Epidermal melanocyte (primary cell): ENCODE results near the gene ENPP3.

Source experiments
- DNase-seq: peaks from one replicate; pipeline ENCODE4 v3.0.0; 2011; ENCODE audit warnings: low spot score; ENCODE audit not compliant: insufficient read length

ENPP3 gene

GRCh38 chr6:131636880-131637792, at the start of gene ENPP3:
TSS of gene ENPP3 (plus strand) at chr6:131637302. CDS start at chr6:131637385, 83 bp downstream.
- no peak for DNase-seq

DNA sequence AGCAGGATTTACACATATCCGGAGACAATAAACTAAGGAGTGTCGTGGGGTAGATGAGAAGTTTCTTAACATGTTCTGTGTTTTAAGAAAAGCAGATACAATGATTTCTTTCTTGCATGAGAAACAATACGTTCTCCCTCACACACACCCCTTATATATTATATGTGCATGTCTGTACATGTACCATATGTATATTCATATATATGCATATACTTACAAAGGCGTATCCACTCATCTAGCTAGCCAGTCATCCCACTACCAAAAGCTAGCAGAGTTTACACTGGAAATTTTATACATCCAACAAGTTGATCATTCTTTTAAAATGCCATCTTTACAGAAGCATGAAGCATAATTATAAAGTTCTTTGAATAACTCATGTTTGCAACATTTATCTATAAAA, 49.2 kb upstream of the ENPP3 start:
- no peak for DNase-seq

GRCh38 chr6:131588643-131589042, 48.5 kb upstream of the ENPP3 start:
- no peak for DNase-seq

DNA sequence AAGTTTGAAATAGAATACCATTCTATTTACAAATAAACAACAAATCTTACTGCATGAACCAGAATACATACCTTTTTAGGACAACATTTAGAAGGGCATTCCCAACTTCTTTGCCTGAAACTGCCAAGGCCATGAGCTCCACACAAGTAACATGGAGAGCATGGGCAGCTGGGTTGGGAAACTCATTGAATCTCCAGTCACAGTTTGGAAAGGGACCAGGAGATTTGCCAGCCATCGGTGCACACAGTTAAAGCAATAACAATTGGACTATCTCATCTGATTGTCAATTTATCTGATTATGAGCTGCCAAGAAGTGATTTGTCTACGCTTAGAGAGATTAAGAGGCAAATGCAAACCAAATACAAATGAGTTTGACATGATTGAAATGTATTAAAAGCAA, 44.2 kb upstream of the ENPP3 start:
- no peak for DNase-seq

GRCh38 chr6:131594074-131594473, 43.0 kb upstream of the ENPP3 start:
- no peak for DNase-seq

DNA sequence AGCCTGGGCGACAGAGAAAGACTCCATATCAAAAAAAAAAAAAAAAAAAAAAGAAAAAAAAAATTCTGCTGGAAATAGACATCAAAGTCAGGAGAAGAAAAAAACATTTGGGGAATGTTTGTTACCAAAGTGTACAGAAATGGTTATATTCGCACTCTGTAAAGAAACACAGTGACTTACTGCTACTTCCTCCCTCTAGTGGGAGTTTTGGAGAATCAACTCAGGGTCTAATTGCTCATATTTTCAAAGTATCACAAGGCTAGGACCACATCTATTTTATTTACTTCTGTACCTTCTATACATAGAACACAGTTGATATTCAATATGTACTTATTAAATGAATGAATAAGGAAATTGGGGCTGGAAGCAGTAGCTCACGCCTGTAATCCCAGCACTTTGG, 39.7 kb upstream of the ENPP3 start:
- DNase-seq: no peak

- no peak for DNase-seq
Observed at GRCh38 chr6:131600716-131601115, 36.4 kb upstream of the ENPP3 start.

DNA sequence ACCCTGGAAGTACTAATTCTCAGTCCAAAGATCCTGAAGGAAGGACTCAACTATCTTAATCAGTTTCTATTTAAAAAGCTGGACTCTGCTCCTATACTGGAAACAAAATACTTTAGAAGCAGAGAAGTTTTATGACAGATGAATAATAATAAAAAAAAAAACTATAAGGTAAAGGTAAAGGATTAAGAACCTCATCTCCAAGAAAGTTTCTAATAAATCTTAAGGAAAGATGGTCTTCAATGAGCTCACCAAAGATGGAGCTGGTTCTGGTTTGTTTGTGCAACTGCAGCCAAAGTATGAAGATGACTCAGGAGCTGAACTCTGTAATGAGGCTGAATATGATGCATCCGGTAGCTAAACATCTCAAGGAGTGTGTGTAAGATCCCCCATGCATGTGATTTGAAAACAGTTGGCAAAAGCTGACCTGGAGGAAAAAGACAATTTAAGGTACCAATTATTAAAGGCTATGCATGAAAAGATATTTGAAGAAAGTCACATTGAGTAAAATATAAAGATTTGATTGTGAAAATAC, 34.3 kb upstream of the ENPP3 start:
- no peak for DNase-seq

DNA sequence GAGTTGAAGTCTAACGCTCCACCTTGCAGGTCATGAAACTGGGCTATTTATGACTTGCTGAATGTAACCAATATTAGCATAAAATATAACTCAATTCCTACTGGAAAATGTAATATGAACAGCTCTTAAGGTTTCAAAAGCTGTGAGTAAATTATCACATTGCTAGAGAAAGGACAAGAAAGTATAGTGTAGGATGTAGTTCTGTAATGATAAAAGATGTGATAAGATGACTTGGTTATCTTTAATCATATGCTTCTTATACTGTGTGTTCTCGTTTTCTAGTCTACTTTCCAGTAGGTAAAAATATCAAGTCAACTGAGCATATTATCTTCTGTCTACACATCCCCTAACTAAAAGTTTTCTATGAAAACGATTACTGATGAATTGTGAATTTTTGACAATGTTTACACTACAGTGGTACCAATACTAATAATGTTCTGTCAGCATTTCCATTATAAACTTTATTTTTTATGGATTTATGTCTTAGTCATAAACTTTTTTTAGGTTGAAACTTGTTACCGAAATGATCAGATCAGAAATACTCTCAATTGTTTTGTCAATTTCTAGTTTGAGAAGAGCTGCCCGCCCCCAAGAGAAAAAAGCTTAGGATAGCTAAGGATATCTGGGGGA, 23.7 kb upstream of the ENPP3 start:
- DNase-seq: no peak

GRCh38 chr6:131615275-131615674, 21.8 kb upstream of the ENPP3 start:
- no peak for DNase-seq

DNA sequence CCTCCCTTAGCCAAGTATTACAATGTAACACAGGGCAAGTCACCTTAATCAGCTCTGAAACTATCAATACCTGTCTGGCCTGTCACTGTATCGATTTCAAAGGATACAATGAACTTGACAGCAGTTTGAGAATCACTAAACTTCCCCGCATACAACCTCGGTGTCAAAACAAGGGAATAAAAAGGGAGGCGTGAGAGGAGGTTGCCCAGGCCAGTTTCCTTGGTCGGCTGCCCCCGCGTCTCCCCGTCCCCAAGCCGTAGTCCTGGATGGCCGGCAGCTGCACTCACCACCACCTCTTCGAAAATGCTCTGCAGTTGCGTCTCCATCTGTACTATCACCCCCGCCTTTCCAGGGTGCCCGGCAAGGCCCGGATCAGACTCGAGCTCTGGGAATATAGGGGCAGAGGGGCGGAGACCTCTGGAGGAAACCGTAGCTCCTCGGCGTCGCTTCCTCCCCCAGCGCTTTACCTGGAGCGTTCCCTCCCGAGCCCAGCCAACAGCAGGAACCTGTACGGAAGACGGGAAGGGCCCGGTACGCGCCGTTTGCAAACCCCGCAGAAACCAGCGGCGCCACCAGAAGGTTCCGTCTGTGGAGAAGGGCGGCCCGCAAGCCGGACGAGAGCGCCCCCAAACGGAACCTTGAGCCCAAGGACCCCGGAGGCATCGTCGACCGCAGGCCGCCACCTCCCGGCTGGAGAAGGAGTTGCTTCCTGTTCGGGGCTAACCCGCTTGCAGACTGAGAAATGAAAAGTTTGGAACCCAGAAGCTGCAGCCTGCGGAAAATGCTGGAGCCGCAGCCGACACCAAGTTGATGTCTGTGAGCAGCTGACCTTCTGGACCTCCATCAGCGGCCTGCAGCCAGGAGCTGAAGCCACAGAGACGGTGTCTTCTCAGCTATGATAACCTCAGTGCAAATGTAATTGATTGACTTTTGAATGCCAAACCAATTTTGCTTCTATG, 9.1 kb upstream of the ENPP3 start, which contains the start of gene MED23:
Gene MED23 (minus strand): TSS at position 519 of the 959 bp plus-strand sequence. CDS start 193 bp downstream, at position 326.
- peak; percentile 76 for DNase-seq

DNA sequence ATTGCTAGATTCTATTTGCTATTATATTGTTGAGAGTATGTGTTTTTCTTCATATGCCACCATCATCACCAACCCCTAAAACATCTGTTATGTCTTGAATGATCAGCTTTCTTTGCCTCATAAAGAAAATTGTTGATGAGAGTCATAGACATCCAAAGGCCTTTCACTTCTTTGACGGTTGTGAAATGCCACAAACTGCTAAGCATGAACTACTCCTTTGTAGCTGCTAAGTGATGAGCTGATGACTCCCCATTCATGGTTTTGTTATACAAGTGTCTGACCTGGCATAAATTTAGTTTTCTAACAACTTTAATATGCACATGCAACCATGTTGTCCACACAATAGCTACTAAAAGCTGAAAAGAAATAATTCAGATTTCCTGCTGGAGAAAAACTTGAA, 8.4 kb upstream of the ENPP3 start:
- no peak for DNase-seq

DNA sequence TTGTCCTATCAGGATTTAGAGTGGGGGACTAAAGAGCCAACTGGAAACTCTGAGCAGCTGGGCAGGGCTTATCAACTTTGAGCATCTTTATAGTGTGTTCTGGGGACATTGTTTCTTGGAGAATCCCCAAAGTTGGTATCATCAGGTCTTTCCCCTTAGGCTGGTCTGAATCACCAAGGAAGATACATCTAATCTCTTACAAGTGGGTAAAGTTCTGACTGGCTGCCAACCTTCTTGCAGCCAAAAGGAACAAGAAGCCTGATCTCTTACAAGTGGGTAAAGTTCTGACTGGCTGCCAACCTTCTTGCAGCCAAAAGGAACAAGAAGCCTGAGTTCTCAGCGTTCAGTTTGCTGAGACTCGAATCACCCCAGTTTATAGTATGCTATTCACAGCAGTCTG, 7.5 kb upstream of the ENPP3 start:
- no peak for DNase-seq

- no peak for DNase-seq
Observed at GRCh38 chr6:131631625-131632289, 5.3 kb upstream of the ENPP3 start.

DNA sequence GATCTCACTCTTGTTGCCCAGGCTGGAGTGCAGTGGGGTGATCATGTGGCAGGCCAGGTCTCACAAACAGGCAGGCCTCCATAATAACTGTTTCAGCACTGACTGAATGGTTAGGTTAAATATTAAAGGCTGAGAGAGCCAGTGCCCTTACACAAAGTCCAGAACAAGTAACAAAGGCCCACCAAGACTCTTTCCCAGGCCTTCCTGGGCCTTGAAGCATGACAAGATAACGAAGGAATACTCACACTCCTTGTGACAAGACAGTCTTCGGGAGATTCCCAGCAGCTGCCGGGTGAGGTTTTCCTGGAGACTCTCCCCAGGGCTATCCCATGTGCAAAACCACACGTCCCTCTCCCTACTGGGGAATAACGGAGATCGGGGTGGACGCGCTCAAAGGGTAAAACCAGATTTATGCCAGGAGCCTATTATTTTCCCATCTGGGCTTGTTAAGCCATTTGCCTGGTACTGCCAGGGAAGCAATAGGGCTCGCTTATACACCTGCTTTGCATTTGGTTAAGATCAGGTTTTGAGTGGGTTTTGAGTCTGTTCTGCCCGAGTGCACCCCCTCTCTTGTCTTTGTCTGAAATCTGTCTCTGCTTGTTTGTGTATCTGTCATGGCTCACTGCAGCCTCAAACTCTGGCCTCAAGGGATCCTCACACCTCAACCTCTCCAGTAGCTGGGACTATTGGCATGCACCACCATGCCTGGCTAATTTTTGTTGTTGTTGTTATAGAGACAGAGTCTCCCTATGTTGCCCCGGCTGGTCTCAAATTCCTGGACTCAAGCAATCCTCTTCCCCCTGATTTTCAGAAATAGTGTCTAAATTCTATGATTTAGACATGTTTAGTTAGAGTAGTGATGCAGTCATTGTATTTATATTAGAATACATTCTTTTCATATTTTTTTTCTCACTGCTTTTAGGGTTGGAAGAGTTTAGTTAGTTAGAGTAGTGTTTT, 1.4 kb upstream of the ENPP3 start:
- no peak for DNase-seq

GRCh38 chr6:131638013-131638412, 911 bp downstream of the ENPP3 start:
- DNase-seq: no peak

DNA sequence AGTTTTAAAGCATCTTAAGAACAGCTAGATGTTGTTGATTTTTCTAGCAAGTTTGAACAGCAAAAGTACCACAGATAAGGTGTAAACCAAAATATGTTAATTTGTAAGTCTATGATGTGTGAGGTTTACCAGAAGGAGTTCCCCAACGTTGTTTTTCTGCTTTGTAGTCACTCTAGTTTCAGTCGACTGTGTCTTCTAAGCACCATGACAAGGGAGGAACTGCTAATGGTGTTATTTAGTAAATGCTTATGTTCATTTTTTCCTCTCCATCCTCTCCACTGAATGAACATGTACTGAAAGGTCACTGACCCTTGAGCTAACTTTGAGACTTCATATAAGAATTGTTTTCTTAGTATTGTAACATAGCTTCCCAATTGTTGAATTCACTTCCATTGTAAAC, 3.0 kb downstream of the ENPP3 start:
- no peak for DNase-seq

DNA sequence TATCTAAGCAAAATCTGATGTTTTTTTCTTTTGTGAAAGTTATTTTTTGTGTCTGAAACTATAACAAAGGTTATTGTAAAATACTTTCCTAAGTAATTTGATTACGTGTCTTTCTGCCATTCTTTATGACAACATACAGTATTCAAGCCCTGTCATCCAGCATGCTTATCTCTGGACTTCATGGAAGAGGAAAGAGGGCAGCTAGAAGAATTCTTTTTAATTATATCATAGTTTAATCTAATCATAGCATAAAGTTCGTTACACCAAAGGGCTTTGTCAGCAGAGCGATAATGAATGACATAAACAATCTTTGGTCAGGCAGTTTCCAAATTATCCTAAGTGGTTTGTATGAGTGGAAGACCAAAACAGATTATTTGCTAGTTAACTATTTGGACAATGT, 3.5 kb downstream of the ENPP3 start:
- DNase-seq: no peak

GRCh38 chr6:131641554-131641953, 4.5 kb downstream of the ENPP3 start:
- no peak for DNase-seq

GRCh38 chr6:131642565-131642964, 5.5 kb downstream of the ENPP3 start:
- DNase-seq: no peak
